Measurements from ENCODE around the gene OR9I1. TPM values are rescaled to one million over a fixed set of nuclear protein-coding genes. Genes with fewer than 3 reads are reported as not detected.
A peak's percentile ranks its signal among the peaks of the same experiment; 100 is the strongest.

Gene OR9I1
- total RNA-seq, 4 donors from 2014 or later, result not detected

DNA sequence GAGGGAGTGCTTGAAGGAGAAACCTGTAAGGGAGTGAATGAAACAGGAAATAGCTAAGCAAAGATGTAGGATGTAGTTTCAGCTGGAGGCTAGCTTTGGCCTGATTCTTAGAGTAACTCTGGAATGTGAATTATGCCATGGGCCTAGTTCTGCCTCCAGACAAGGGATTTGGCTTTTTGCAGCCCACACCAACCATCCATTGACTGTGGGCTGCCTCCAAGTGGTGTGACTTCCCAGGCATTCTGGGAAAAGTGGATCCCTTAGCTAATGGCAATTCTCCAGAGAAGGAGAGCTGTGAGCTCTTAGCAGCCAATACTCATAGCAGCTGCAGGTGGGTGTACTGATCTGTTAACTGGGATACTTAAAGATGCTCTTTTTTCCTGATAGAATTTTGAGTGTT lies 2.0 kb upstream of the OR9I1 start:
- Histone ChIP-seq H3K9me3 (no peaks in the 10 kb centered on the region), H3K4me3 (no peak overlapping the region), H3K27ac (replicated peaks in 1 of 4) (no peak overlapping the region), H3K27me3 (no peaks in the 10 kb centered on the region), H3K4me1 (no peaks in the 10 kb centered on the region), H3K36me3 (no peaks in the 10 kb centered on the region)
- no peak for TF ChIP-seq EP300 (IDR thresholded peaks at IDR 0.05)
- no peak for TF ChIP-seq POLR2A (IDR thresholded peaks at IDR 0.05; ENCODE audit: low read depth)
- TF ChIP-seq, protein P1, sequence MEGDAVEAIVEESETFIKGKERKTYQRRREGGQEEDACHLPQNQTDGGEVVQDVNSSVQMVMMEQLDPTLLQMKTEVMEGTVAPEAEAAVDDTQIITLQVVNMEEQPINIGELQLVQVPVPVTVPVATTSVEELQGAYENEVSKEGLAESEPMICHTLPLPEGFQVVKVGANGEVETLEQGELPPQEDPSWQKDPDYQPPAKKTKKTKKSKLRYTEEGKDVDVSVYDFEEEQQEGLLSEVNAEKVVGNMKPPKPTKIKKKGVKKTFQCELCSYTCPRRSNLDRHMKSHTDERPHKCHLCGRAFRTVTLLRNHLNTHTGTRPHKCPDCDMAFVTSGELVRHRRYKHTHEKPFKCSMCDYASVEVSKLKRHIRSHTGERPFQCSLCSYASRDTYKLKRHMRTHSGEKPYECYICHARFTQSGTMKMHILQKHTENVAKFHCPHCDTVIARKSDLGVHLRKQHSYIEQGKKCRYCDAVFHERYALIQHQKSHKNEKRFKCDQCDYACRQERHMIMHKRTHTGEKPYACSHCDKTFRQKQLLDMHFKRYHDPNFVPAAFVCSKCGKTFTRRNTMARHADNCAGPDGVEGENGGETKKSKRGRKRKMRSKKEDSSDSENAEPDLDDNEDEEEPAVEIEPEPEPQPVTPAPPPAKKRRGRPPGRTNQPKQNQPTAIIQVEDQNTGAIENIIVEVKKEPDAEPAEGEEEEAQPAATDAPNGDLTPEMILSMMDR (IDR thresholded peaks at IDR 0.05), result no peak
- TF ChIP-seq POLR2AphosphoS5 (IDR thresholded peaks at IDR 0.05), result no peak
- DNase-seq (ENCODE audit: extremely low spot score), result no peak
- intact Hi-C loops (cut with DNase I), result no loop called here

DNA sequence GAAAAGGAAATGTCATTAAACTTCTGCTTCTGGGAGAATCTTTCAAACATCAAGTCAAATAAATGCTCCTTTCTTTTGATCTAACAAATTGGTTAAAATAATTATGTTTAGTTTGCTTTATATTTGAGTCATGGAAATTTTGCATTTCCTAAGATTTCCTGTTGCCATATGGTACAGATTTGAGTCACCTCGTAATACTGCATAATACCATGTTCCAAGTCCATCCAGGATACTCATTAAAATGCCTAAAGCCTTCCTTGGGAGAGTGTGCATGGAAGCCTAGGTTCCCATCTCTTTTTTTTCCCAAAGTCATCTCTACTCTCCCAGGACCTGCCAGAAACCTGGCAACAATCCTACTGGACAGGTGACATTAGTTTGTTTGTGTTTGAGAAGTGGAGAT lies 4.2 kb downstream of the OR9I1 start:
- Histone ChIP-seq H3K36me3 (no peaks in the 10 kb centered on the region), H3K27ac (replicated peaks in 1 of 4) (no peak overlapping the region), H3K9me3 (no peaks in the 10 kb centered on the region), H3K4me3 (no peak overlapping the region), H3K4me1 (no peaks in the 10 kb centered on the region), H3K27me3 (no peaks in the 10 kb centered on the region)
- WGBS, result 56% methylated on average over 1 of the region's 1 CpG
- no peak for DNase-seq (ENCODE audit: extremely low spot score)
- intact Hi-C loops (cut with DNase I), result no loop called here
- no peak for TF ChIP-seq POLR2AphosphoS5 (IDR thresholded peaks at IDR 0.05)
- TF ChIP-seq POLR2A (IDR thresholded peaks at IDR 0.05; ENCODE audit: low read depth), result no peak
- TF ChIP-seq, protein P1 (IDR thresholded peaks at IDR 0.05), result no peak
- TF ChIP-seq EP300 (IDR thresholded peaks at IDR 0.05), result no peak

DNA sequence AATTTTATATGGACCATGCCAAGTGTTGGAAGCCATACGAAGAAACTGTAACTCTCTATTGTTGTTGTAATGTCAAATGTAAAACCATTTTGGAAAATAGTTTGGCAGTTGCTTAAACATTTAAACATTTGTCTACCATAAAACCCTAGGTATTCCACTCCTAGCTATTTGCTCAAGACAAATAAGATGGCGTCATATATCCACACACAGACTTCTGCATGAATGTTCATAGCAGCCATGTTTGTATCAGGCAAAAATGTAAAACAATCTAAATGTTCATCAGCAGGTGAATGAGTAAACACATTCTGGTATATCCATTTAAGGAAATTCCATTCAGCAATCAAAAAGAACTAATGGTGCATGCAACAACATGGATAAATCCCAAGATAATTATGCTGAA lies 27.9 kb downstream of the OR9I1 start:
- no peak for DNase-seq (ENCODE audit: extremely low spot score)
- Histone ChIP-seq H3K27me3 (no peaks in the 10 kb centered on the region), H3K4me1 (no peaks in the 10 kb centered on the region), H3K9me3 (peaks cover 0 to 23% (median 7%) of the 10 kb centered on the region in 4 donors), H3K4me3 (no peak overlapping the region), H3K27ac (replicated peaks in 1 of 4) (no peak overlapping the region), H3K36me3 (no peaks in the 10 kb centered on the region)
- no peak for TF ChIP-seq POLR2AphosphoS5 (IDR thresholded peaks at IDR 0.05)
- TF ChIP-seq, protein P1 (IDR thresholded peaks at IDR 0.05), result no peak
- no peak for TF ChIP-seq EP300 (IDR thresholded peaks at IDR 0.05)
- TF ChIP-seq POLR2A (IDR thresholded peaks at IDR 0.05; ENCODE audit: low read depth), result no peak
- intact Hi-C loops (cut with DNase I), result no loop called here
- 97% methylated on average over 2 of the region's 2 CpGs for WGBS

DNA sequence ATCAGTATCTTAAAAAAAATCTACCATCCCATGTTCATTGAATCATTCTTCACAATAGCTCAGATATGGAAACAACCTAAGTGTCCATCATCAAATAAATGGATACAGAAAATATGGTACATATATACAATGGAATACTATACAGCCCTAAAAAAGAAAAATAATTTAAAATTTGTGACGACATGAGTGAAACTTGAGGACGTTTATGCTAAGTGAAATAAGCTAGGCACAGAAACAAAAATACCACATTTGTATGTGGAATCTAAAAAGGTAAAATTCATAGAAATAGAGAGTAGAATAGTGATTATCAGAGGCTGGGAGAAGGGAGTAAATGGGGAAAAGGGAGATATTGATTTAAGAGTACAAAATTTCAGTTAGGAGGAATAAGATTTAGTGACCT lies 38.8 kb downstream of the OR9I1 start:
- TF ChIP-seq POLR2AphosphoS5 (IDR thresholded peaks at IDR 0.05), result no peak
- TF ChIP-seq, protein P1 (IDR thresholded peaks at IDR 0.05), result no peak
- no peak for TF ChIP-seq EP300 (IDR thresholded peaks at IDR 0.05)
- no peak for TF ChIP-seq POLR2A (IDR thresholded peaks at IDR 0.05; ENCODE audit: low read depth)
- H3K27me3 ChIP-seq, result no peaks in the 10 kb centered on the region
- H3K9me3 ChIP-seq, result peaks cover 0 to 5% (median 2%) of the 10 kb centered on the region in 4 donors
- DNase-seq (ENCODE audit: extremely low spot score), result no peak
- no peak overlapping the region for H3K27ac ChIP-seq (replicated peaks in 1 of 4)
- no peaks in the 10 kb centered on the region for H3K4me1 ChIP-seq
- H3K4me3 ChIP-seq, result no peak overlapping the region
- WGBS, result 51% methylated on average over 2 of the region's 2 CpGs
- no peaks in the 10 kb centered on the region for H3K36me3 ChIP-seq
- intact Hi-C loops (cut with DNase I), result no loop called here

DNA sequence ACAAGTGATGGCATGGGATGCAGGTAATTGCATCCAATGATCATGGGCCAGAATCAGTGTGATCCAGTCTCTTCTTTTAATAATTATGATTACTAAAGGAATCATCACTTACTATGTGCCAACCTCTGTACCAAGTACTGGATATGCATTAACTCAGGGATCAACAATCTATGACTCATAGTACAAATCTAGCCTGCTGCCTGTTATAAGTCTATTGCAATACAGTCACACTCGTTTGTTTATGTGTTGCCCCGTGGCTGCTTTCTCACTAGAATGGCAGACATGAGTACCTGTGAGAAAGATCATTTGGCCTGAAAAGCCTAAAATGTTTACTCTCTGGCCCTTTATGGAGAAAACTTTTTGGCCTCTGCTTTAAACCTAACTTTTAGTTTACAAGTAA lies 49.5 kb downstream of the OR9I1 start:
- intact Hi-C loops (cut with DNase I), result no loop called here
- H3K4me1 ChIP-seq, result no peaks in the 10 kb centered on the region

More for the DNA sequence above, 49.5 kb downstream of the OR9I1 start:
- TF ChIP-seq EP300 (IDR thresholded peaks at IDR 0.05) (no peak), POLR2AphosphoS5 (IDR thresholded peaks at IDR 0.05) (no peak), POLR2A (IDR thresholded peaks at IDR 0.05; ENCODE audit: low read depth) (no peak)
- TF ChIP-seq, protein P1 (IDR thresholded peaks at IDR 0.05), result no peak
- Histone ChIP-seq H3K27ac (replicated peaks in 1 of 4) (no peak overlapping the region), H3K36me3 (no peaks in the 10 kb centered on the region), H3K4me3 (no peak overlapping the region), H3K27me3 (no peaks in the 10 kb centered on the region), H3K9me3 (no peaks in the 10 kb centered on the region)
- peak; percentile 31 for DNase-seq (ENCODE audit: extremely low spot score)
- 42% methylated on average over 2 of the region's 2 CpGs for WGBS
